GM23338 (cell line): ENCODE data around the gene COA7. TPM values are rescaled to one million over a fixed set of nuclear protein-coding genes. Genes with fewer than 3 reads are reported as not detected.

Experiments used
- ATAC-seq: fragments of 200-7000 bp; cut with Tn5 transposase; 3 replicates; pipeline ENCODE4 v1.9.1; 2020
- DNase-seq: peaks from one replicate; pipeline ENCODE4 v3.0.0-alpha.2; 2015; ENCODE audit warnings: low spot score
- H2AFZ ChIP-seq: fragments of 200-600 bp; sonication (generic); 2 replicates; pipeline ENCODE4 v1.8.0; 2016; ENCODE audit warnings: antibody characterized with exemption, mild to moderate bottlenecking, moderate library complexity
- H3F3A ChIP-seq: fragments of 200-600 bp; sonication (generic); replicated peaks from 2 replicates; pipeline ENCODE4 v1.8.0; 2017; ENCODE audit warnings: antibody characterized with exemption, mixed run types, low read depth
- H3K27ac ChIP-seq: fragments of 200-600 bp; sonication (generic); 2 replicates; pipeline ENCODE4 v1.6.1; 2016; ENCODE audit warnings: low read depth
- H3K27me3 ChIP-seq: fragments of 200-600 bp; sonication (generic); 2 replicates; pipeline ENCODE4 v1.8.0; 2016; ENCODE audit warnings: mild to moderate bottlenecking, mixed run types, moderate library complexity; ENCODE audit not compliant: insufficient read depth
- H3K36me3 ChIP-seq: fragments of 200-600 bp; sonication (generic); 2 replicates; pipeline ENCODE4 v1.8.0; 2016; ENCODE audit warnings: mild to moderate bottlenecking; ENCODE audit not compliant: insufficient read depth
- H3K4me1 ChIP-seq: fragments of 200-600 bp; sonication (generic); 2 replicates; pipeline ENCODE4 v1.8.0; 2016; ENCODE audit warnings: mild to moderate bottlenecking, moderate library complexity; ENCODE audit not compliant: insufficient read depth
- H3K4me2 ChIP-seq: fragments of 200-600 bp; sonication (generic); 2 replicates; pipeline ENCODE4 v1.7.1; 2017; ENCODE audit warnings: mixed run types
- H3K4me3 ChIP-seq: fragments of 200-600 bp; sonication (generic); 2 replicates; pipeline ENCODE4 v1.6.1; 2016; ENCODE audit warnings: mixed run types
- H3K79me2 ChIP-seq: fragments of 200-600 bp; sonication (generic); replicated peaks from 2 replicates; pipeline ENCODE4 v1.8.0; 2017; ENCODE audit warnings: mild to moderate bottlenecking; ENCODE audit not compliant: insufficient read depth
- H3K9me2 ChIP-seq: fragments of 200-600 bp; sonication (generic); 2 replicates; pipeline ENCODE4 v1.8.0; 2017; ENCODE audit not compliant: insufficient read depth
- H4K20me1 ChIP-seq: fragments of 200-600 bp; sonication (generic); replicated peaks from 2 replicates; pipeline ENCODE4 v1.8.0; 2017; ENCODE audit warnings: mild to moderate bottlenecking; ENCODE audit not compliant: insufficient read depth
- H3K27ac Mint-ChIP-seq: 2 replicates; pipeline ENCODE4 v1.8.0; 2020; ENCODE audit warnings: inconsistent platforms, mild to moderate bottlenecking, moderate library complexity, mixed read lengths
- H3K27me3 Mint-ChIP-seq: 3 replicates; pipeline ENCODE4 v1.8.0; 2022; ENCODE audit warnings: low read depth, mild to moderate bottlenecking, moderate library complexity, mixed read lengths, inconsistent platforms; ENCODE audit not compliant: insufficient read depth, poor library complexity
- H3K36me3 Mint-ChIP-seq: 3 replicates; pipeline ENCODE4 v1.8.0; 2021; ENCODE audit warnings: low read depth, mild to moderate bottlenecking, inconsistent platforms, moderate library complexity, mixed read lengths
- H3K4me1 Mint-ChIP-seq: 3 replicates; pipeline ENCODE4 v1.8.0; 2020; ENCODE audit warnings: mild to moderate bottlenecking, inconsistent platforms, mixed read lengths
- H3K4me3 Mint-ChIP-seq: 3 replicates; pipeline ENCODE4 v1.8.0; 2021; ENCODE audit warnings: moderate library complexity, mild to moderate bottlenecking, inconsistent platforms, mixed read lengths
- H3K9me3 Mint-ChIP-seq: 3 replicates; pipeline ENCODE4 v1.8.0; 2020; ENCODE audit warnings: moderate library complexity, mild to moderate bottlenecking, inconsistent platforms, mixed read lengths
- NANOG ChIP-seq: IDR thresholded peaks from 2 replicates; pipeline ENCODE4 v1.6.1; 2016; ENCODE audit warnings: antibody characterized with exemption, borderline replicate concordance
- POLR2AphosphoS5 ChIP-seq: IDR thresholded peaks from 2 replicates; pipeline ENCODE4 v1.6.1; 2016; ENCODE audit warnings: antibody characterized with exemption, low read depth
- STAT1 ChIP-seq: IDR thresholded peaks from one replicate; pipeline ENCODE4 v1.6.1; 2016; ENCODE audit warnings: antibody characterized with exemption; ENCODE audit not compliant: unreplicated experiment
- ZNF114 ChIP-seq: fragments of 250-450 bp; sonication (Bioruptor Pico); IDR thresholded peaks from 2 replicates; pipeline ENCODE4 v1.5.0; 2020; ENCODE audit warnings: mild to moderate bottlenecking, moderate library complexity
- ZNF331 ChIP-seq: fragments of 250-450 bp; sonication (Bioruptor Pico); IDR thresholded peaks from 2 replicates; pipeline ENCODE4 v1.5.0; 2020; ENCODE audit warnings: low read depth, mild to moderate bottlenecking, moderate library complexity
- polyA plus RNA-seq: library from polyadenylated mRNA; unstranded; fragments of >200 nt; fragmentation: Nextera tagmentation; extraction: Ambion mirVana; gene quantifications from 2 replicates; pipeline ENCODE4 v1.2.1, GENCODE V29; 2016
- total RNA-seq: library from RNA; depleted of rRNA; stranded (reverse); fragments of >200 nt; shearing (Covaris generic); gene quantifications from 2 replicates; pipeline ENCODE4 v1.2.3, GENCODE V29; 2014
- TF ChIP-seq, protein P1 (sequence below), 2 experiments: fragments of 200-600 bp in 1 of 2; sonication (generic) in 1 of 2; conservative IDR thresholded peaks; 2 replicates each; pipeline versions ENCODE4 v1.5.1 to v1.6.1; 2016 to 2017; ENCODE audit warnings: antibody characterized with exemption in 2 of 2, low read depth in 2 of 2, mild to moderate bottlenecking in 2 of 2, moderate library complexity in 1 of 2
- TF ChIP-seq, protein P2 (sequence below): IDR thresholded peaks from 2 replicates; pipeline ENCODE4 v1.6.1; 2016; ENCODE audit warnings: antibody characterized with exemption
- TF ChIP-seq, protein P3 (sequence below): IDR thresholded peaks from one replicate; pipeline ENCODE4 v1.6.1; 2018; ENCODE audit warnings: antibody characterized with exemption; ENCODE audit not compliant: unreplicated experiment

The COA7 gene
- total and polyA plus RNA-seq, 2 experiments from 2014 or later = 19.7 to 27.5 TPM

DNA sequence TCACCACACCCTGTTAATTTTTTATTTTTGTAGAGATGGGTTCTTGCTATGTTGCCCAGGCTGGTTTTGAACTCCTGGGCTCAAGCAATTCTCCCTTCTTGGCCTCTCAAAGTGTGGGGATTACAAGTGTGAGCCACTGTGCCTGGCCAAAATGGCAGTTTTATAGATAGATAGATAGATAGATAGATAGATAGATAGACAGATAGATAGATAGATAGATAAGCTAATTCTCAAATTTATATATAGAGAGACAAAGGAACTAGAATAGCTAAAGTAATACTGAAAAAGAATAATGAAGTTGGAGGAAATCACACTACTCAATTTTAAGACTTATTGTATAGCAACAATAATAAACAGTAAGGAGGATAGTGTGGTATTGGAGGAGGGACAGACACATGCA lies 44.1 kb downstream of the COA7 start:
- H3K36me3 ChIP-seq = no peaks in the 10 kb centered on the region
- H3K4me1 ChIP-seq = no peaks in the 10 kb centered on the region
- no peak for DNase-seq
- no peak overlapping the region for H3K4me3 Mint-ChIP-seq
- H4K20me1 ChIP-seq = no peaks in the 10 kb centered on the region
- no peaks in the 10 kb centered on the region for H3K4me1 Mint-ChIP-seq
- no peaks in the 10 kb centered on the region for H3K36me3 Mint-ChIP-seq
- no peaks in the 10 kb centered on the region for H3K9me3 Mint-ChIP-seq
- no peak for ATAC-seq
- no peak overlapping the region for H3K4me3 ChIP-seq
- no peak overlapping the region for H3K27ac Mint-ChIP-seq
- H2AFZ ChIP-seq = no peak overlapping the region
- H3K4me2 ChIP-seq = no peak overlapping the region
- H3K27me3 Mint-ChIP-seq = peaks cover 6% of the 10 kb centered on the region
- no peaks in the 10 kb centered on the region for H3K27me3 ChIP-seq
- no peaks in the 10 kb centered on the region for H3K79me2 ChIP-seq
- H3K9me2 ChIP-seq = no peaks in the 10 kb centered on the region
- H3K27ac ChIP-seq = no peak overlapping the region
- TF ChIP-seq ZNF114 (CRISPR knock-in tag) (no peak), ZNF331 (no peak), NANOG (no peak), POLR2AphosphoS5 (no peak), STAT1 (no peak)
- TF ChIP-seq, protein P1, sequence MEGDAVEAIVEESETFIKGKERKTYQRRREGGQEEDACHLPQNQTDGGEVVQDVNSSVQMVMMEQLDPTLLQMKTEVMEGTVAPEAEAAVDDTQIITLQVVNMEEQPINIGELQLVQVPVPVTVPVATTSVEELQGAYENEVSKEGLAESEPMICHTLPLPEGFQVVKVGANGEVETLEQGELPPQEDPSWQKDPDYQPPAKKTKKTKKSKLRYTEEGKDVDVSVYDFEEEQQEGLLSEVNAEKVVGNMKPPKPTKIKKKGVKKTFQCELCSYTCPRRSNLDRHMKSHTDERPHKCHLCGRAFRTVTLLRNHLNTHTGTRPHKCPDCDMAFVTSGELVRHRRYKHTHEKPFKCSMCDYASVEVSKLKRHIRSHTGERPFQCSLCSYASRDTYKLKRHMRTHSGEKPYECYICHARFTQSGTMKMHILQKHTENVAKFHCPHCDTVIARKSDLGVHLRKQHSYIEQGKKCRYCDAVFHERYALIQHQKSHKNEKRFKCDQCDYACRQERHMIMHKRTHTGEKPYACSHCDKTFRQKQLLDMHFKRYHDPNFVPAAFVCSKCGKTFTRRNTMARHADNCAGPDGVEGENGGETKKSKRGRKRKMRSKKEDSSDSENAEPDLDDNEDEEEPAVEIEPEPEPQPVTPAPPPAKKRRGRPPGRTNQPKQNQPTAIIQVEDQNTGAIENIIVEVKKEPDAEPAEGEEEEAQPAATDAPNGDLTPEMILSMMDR (conservative IDR thresholded peaks at IDR 0.05; ENCODE audit: low read depth in 2 of 2) = no peak
- TF ChIP-seq, protein P2, sequence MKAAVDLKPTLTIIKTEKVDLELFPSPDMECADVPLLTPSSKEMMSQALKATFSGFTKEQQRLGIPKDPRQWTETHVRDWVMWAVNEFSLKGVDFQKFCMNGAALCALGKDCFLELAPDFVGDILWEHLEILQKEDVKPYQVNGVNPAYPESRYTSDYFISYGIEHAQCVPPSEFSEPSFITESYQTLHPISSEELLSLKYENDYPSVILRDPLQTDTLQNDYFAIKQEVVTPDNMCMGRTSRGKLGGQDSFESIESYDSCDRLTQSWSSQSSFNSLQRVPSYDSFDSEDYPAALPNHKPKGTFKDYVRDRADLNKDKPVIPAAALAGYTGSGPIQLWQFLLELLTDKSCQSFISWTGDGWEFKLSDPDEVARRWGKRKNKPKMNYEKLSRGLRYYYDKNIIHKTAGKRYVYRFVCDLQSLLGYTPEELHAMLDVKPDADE = no peak
- TF ChIP-seq, protein P3, sequence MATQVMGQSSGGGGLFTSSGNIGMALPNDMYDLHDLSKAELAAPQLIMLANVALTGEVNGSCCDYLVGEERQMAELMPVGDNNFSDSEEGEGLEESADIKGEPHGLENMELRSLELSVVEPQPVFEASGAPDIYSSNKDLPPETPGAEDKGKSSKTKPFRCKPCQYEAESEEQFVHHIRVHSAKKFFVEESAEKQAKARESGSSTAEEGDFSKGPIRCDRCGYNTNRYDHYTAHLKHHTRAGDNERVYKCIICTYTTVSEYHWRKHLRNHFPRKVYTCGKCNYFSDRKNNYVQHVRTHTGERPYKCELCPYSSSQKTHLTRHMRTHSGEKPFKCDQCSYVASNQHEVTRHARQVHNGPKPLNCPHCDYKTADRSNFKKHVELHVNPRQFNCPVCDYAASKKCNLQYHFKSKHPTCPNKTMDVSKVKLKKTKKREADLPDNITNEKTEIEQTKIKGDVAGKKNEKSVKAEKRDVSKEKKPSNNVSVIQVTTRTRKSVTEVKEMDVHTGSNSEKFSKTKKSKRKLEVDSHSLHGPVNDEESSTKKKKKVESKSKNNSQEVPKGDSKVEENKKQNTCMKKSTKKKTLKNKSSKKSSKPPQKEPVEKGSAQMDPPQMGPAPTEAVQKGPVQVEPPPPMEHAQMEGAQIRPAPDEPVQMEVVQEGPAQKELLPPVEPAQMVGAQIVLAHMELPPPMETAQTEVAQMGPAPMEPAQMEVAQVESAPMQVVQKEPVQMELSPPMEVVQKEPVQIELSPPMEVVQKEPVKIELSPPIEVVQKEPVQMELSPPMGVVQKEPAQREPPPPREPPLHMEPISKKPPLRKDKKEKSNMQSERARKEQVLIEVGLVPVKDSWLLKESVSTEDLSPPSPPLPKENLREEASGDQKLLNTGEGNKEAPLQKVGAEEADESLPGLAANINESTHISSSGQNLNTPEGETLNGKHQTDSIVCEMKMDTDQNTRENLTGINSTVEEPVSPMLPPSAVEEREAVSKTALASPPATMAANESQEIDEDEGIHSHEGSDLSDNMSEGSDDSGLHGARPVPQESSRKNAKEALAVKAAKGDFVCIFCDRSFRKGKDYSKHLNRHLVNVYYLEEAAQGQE = no peak
- H3F3A ChIP-seq = no peaks in the 10 kb centered on the region

DNA sequence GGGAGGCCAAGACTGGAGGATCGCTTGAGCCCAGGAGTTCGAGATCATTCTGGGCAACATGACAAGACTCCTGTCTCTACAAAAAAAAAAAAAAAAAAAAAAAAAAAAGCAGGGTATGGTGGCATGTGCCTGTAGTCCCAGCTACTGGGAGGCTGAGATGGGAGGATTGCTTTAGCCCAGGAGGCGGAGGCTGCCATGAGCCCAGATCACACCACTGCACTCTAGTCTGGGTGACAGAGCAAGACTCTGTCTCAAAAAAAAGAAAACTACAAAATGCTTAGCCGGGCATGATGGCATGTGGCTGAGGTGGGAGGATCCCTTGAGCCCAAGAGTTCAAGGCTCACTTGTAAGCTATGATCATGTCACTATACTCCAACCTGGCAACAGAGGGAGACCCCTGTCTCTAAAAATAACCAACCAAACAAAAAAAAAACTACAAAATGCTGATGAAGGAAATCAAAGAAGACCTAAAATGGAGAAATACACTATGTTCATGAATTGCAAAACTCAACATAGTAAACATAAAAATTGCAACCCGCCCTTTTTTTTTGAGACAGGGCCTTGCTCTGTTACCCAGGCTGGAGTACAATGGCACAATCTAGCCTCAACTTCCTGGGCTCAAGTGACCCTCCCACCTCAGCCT lies 44.8 kb downstream of the COA7 start:
- peaks cover 6% of the 10 kb centered on the region for H3K27me3 Mint-ChIP-seq
- Histone ChIP-seq H3K4me2 (no peak overlapping the region), H4K20me1 (no peaks in the 10 kb centered on the region), H3K9me2 (no peaks in the 10 kb centered on the region), H3K36me3 (no peaks in the 10 kb centered on the region), H3K27me3 (no peaks in the 10 kb centered on the region), H3K4me3 (no peak overlapping the region), H3F3A (no peaks in the 10 kb centered on the region), H3K27ac (no peak overlapping the region), H2AFZ (no peak overlapping the region), H3K79me2 (no peaks in the 10 kb centered on the region), H3K4me1 (no peaks in the 10 kb centered on the region)
- no peak overlapping the region for H3K4me3 Mint-ChIP-seq
- DNase-seq = no peak
- H3K36me3 Mint-ChIP-seq = no peaks in the 10 kb centered on the region
- no peak overlapping the region for H3K27ac Mint-ChIP-seq
- TF ChIP-seq STAT1 = no peak
- no peaks in the 10 kb centered on the region for H3K4me1 Mint-ChIP-seq
- no peaks in the 10 kb centered on the region for H3K9me3 Mint-ChIP-seq
- no peak for ATAC-seq
